Measurements from ENCODE around the gene RNF111. TPM values are rescaled to one million over a fixed set of nuclear protein-coding genes. Genes with fewer than 3 reads are reported as not detected.

The RNF111 gene
- 12.9 and 17.6 TPM in 2 replicates for total RNA-seq (2014; rRNA removed; shearing (Covaris generic))
- polyA plus RNA-seq (2015; cell fraction: cytosol; rRNA removed), result 8.8 and 12.6 TPM in 2 replicates
- polyA plus RNA-seq (2015; cell fraction: nucleus; rRNA removed), result 39.2 and 47.7 TPM in 2 replicates

DNA sequence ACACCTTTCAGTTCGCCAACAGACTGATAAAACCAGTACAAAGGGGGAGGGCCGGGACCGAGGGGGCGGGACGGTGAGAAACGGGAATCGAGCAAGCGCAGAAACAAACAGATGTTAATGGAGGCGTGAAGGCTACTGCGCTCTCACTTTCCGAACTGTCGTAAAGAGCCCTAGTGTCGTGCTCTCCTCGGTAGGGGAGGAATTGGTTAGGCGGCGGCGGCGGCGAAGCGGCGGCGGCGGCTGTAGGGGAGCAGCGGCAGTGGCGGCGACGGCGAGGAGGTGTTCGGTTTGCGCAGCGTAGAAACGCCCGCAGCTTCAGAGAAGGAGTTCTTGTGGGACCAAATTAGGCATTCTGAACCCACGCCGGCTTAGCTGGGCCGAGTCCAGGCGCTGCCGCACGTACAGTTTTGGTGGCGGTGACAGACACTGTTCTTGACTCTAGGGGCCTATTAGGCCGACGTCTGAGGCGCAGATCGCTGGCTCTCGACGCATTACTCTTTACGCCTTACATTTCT lies at the start of gene RNF111:
RNF111 (plus strand) TSS at position 173 of the 515 bp plus-strand sequence. CDS start 43,160 bp downstream, outside the sequence.
- DNase-seq (ENCODE audit: low read depth), result peak; percentile 91

DNA sequence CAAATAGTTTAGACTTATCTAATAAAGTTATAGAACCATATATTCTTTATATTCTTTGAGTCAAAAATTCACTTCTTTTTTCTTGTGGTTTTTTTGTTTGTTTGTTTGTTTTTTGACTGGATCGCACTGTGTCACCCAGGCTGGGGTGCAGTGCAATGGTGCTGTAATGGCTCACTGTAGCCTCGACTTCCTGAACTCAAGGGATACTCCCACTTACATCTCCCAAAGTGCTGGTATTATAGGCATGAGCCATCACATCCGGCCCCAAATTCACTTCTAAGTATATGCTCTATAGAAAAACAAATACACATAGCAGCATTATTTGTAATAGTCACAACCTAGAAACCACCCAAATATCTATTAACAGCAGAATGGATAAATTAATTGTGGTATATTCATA lies 40.3 kb upstream of the RNF111 start:
- peak; percentile 52 for DNase-seq (ENCODE audit: low read depth)

DNA sequence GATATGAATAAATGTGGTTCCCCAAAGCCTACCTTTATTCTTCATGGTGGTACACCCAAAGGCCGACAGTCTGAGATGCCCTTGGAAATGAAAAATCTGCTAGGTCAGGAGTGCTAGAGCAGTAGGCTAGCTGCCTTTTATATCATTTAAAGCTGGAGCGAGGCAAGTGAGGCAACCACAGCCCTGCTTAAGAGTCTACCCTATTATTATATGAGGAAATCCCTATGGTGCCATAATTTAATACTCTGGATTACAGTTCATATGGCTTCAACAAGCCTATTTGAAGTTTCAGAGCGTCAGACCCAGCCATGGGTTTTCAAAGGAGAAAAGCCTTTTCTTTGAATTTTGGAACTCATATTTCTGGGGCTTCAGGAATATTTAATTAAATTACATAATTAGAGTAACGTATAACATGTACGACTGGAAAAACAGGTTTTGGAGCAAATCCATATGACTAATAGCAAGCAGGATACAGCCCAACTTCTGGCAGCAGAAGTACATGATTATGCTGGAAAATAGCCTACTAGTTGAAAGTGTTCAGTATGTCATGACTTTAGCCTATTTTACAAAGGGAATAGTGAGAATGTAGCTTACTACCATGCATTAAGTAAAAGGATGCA lies 36.0 kb upstream of the RNF111 start:
- peak; percentile 31 for DNase-seq (ENCODE audit: low read depth)

DNA sequence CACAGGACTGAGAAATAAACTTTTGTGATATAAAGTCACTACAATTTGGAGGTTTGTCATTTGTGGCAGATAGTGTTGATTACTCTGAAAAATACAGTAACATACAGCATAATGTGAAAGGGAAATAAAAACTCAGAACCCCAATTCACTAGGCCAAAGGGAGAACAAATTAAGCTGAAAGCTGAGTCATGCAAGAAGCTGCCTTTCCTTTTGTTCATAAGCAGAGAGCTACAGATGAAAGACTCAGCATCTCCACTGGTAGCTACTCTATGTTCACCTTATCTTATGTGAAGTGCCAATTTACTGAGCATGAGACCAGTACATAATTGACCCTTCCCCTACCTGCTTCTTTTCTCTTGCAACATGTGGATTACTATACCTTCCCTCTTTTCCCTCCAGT lies 34.7 kb upstream of the RNF111 start:
- peak; percentile 25 for DNase-seq (ENCODE audit: low read depth)

DNA sequence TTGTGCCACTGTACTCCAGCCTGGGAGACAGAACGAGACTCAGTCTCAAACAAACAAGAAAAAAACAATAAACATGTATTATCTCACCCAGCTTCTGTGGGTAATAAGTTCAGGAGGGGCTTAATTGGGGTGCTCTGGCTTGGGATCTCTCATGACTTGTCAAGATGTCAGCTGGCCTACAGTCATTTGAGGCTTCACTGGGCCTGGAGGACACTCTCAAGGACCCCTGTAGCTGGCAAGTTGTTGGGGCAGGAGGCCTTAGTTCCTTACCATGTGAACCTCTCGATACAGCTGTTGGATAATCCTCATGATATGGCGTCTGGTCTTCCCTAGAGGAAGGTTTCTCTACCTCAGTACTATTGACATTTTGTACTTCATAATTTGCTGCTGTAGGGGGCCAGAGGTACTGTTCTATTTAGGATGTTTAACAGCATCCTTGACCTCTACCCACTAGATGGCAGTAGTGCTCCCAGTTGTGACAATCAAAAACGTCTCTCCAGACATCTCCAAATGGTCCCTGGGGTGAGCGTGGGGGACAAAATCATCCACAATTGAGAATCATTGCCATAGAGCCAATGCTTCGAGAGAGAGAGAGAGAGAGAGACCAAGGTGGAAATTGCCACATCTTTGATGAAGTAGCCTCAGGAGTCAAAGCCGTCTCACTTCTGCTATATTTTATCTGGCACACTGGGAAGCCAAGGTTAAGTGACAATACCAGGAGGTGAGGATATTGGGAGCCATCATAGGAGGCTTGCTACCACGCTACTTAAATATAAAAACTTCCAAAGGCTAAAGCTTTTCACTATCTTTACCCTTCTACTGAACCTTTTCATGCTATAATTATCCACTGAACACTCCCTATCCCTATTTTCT lies 30.1 kb upstream of the RNF111 start:
- DNase-seq (ENCODE audit: low read depth), result peak; percentile 75

DNA sequence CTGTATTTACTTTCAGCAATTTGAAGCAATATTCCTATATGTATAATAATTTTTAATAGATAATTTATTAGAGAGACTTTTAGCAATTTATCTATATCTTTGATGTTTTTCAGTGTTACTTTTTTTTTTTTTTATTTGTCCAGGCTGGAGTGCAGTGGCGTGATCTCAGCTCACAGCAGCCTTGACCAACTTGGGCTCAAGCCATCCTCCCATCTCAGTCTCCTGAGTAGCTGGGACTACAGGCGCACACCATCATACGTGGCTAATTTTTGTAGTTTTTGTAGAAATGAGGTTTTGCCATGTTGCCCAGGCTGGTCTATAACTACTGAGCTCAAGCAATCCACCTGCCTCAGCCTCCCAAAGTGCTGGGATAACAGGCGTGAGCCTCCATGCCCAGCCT lies 28.7 kb upstream of the RNF111 start:
- no peak for DNase-seq (ENCODE audit: low read depth)

DNA sequence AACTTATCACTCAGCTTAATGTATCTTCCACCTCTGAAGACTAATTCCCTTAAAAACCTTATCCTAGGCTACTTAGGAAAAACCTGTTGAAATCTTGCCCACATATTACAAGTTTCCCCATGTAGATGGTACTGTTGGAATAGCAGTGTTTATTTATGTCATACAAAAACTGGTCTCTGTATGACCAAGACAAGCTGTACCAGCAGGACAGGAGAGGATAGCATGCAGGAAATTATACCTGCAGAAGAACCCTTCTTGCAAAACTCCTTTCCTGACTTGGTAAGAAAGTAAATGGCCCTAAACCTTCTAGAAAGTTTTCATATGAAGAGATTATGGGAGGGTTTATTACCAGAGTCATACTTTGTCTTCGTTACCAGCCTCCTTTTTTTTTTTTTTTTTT lies 25.3 kb upstream of the RNF111 start:
- DNase-seq (ENCODE audit: low read depth), result no peak

DNA sequence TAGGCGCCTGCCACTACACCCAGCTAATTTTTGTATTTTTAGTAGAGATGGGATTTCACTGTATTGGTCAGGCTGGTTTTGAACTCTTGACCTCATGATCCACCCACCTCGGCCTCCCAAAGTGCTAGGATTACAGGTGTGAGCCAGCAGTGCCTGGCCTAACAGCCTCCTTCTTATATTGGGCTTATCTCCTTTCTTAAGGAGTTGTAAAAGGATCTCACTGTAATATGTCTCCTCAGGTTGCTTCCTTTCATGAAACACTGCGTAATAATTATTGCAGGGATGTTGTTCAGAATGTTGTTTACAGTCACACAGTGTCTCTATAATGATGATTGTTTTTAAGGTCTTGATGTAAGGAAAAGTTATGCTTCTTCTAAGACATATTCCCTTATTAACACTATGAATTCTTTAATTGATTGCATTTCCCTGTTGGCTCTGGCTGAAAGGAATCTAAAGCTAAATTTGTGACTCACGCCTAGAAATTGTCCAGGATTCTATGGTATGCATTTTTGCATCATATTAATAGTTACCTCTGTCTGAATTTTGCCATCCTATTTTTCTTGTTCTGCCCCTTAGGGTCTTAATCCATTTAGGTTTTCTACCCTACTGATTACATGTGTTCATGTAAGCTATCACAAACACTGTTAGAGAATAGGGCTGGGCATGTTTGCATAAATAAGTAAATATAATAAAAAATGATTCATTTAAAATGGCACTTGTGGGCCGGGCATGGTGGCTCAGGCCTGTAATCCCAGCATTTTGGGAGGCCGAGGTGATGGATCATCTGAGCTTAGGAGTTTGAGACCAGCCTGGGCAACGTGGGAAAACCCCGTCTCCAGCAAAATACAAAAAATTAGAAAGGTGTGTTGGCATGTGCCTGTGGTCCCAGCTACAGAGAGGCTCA lies 24.5 kb upstream of the RNF111 start:
- no peak for DNase-seq (ENCODE audit: low read depth)

DNA sequence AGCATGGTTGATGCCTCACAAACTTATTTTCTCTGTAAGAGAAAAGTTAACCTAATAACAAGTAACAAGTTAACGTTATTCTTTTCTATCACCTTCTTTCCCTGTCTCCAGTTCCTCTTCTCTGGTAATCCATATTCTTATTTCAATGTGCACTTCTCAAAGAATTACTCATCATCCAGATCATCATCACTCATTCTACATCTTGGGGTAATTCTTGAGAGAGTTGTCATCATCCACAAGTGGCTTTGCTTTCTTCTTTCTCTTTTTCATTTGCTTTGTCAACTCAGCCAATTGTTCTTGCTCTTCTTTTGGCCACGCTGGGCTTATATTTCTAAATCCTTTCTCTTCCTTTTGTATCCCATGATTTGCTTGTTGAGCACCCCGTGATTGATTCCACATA lies 20.8 kb upstream of the RNF111 start:
- peak; percentile 68 for DNase-seq (ENCODE audit: low read depth)

DNA sequence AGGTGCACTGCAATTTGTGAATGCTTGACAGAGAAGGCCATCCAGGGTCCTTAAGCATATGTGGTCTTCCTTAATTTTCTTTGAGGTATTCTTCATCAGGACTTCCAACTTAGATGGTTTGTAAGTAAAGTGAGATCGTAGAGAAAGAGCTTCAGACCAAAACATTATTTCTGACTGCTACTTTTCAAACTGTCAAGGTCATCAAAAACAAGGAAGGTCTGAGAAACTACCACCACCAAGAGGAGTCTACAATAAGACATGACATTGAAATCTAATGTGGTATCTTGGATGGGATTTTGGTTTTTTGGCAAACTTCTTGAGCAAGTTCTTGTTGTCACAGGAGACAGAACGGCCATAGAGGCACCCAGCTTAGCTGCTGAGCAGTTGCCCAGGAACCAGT lies 20.0 kb upstream of the RNF111 start:
- no peak for DNase-seq (ENCODE audit: low read depth)

DNA sequence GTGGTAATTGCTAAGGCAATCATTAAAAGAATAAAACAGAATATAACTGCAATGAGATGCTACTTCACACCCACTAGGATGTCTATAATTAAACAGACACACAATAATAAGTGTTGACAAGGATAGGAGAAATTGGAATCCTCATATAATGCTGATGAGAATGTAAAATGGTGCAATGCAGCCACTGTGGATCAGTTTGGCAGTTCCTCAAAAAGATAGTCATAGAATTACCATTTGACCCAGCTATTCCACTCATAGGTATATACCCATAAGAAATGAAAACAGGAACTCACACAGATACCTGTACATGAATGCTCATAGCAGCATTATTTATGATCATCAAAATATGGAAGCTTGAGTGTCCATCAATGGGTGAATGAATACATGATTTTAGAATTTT lies 9.6 kb upstream of the RNF111 start:
- no peak for DNase-seq (ENCODE audit: low read depth)

DNA sequence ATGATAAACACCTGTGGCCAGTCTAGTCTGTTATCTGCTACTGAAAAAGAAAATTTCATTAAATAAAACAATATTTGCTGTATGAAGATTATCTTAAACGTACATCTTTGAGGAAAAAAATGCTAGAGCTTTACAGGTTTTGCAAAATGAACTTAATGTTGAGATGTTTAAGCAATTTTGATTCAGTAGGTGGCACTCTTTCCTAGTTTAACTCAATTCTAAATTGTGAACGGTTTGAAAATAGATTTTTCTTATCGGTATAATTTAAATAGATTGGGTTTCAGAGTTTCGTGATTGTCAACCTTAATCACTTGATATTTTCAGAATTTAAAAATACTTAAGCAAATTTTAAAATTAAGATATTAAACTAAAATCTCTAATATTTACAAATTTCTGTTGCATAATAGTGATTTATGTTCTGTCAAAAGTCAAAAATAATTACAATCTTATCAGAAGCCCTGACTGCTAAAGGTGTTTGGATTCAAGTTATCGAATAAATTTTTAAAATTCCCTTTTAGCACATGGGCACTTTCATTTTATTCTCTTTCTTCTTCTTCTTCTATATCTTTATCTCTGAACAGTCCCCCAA lies 7.0 kb upstream of the RNF111 start:
- no peak for DNase-seq (ENCODE audit: low read depth)

DNA sequence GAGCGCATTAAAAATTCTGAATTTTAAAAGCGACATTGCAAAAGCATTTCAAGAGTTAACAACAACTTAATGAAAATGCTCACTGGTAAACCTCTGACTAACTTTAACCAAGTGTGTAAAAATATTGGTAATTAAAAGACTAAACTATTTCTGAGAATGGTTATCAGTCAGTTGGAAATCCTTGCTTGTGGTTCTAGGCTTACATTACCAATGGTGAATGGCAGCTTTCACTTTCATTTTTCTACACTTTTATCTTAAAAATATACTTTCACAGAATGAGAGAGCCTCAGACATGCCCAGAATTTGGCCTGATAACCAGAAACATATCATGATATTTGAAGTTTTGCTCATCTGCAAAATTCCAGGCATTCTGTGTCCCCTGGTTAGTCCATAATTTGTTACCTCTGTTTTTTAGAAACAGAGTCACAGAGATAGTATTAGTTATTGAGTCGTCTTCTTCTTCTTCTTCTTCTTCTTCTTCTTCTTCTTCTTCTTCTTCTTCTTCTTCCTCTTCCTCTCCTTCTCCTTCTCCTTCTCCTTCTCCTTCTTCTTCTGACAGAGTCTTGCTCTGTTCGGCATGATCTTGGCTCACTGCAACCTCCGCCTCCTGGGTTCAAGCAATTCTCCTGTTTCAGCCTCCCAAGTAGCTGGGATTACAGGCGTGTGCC lies 5.5 kb upstream of the RNF111 start:
- no peak for DNase-seq (ENCODE audit: low read depth)

DNA sequence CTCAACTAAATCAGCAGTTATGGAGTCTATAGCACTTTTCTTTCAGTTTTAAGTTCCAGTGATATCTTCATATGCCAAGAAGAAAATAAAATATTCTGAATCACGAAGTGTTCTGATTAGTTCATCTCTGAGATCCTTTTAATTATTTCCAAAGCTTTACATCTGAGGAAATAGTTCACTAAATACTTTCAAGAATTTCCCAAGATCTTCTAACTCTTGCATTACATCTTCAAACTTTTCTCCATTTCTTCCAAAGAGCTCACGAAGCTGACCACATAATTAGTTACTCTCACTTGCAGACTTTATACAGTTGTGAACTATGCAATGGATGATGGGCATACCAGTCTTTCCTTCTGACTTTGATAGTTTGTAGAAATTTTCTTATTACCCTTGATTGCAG lies 4.2 kb upstream of the RNF111 start:
- DNase-seq (ENCODE audit: low read depth), result no peak

DNA sequence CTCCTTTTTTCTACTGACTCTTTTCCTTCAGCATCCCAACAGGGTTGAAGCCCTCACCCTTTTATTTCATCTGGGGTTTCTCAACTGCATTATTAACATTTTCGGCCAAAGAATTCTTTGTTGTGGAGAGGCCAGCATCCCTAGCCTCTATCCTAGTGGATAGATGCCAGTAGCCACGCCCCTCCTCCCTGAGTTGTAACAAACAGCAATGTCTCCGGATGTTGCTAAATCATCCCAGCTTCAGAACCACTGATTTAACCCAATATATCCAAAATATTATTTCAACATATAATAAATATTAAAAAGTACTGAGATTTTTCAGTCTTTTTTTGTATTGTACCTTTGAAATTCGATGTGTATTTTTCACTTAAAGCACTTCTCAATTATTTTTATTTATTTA lies 2.0 kb upstream of the RNF111 start:
- no peak for DNase-seq (ENCODE audit: low read depth)

DNA sequence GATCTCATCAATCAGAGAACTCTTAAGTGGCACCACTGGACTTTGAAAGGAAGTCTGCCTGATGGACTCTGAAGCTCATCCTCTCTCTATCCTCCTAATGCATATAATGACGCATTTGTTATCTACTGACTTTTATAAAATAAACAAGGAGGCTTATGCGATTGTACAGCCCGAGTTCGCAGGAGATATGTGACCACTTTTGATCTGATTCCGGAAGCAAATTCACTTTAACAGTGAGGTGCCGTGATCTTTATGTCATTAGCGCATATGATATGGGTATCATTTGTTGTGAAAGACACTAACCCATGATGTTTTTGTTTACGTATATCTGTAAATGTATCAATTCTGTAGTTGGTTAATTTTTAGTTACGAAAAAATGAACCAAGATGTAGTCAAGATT lies 427 bp upstream of the RNF111 start:
- DNase-seq (ENCODE audit: low read depth), result no peak

DNA sequence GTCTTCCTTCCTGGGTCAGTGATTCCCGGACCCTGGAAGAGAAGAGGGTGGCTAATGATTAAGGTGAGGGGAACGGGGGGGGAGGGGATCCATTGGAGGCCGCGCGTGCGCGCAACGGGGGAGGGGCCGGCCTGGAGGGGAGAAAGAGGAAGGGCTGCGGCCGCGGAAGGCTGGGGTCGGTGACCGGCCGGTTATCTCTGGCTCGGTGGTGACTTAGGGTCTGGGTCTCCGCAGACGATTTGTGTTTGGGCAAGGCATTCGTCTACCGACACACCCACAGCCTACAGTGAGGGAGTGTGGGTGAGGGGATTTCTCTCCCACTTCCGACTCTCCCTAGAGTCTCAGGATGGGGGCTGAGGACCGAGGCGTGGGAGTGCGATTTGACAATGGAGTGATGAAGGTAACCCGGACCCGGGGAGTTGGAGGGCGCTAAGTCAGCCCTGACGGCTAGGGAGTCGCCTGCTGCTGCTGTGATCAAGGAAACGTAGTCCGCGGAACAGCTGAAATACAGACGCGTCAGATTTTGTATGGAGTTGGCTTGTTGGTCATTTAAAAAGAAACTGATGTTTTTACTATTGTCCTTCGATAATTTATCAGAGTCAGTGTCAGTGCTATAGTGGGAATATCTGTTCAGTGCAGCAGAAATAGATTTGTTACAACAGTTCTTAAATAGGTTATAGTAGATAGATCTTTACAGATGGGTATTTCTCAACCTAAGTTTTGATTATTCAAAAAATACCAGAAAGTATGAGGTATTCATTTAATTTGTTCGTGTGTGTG lies 733 bp downstream of the RNF111 start:
- peak; percentile 28 for DNase-seq (ENCODE audit: low read depth)

DNA sequence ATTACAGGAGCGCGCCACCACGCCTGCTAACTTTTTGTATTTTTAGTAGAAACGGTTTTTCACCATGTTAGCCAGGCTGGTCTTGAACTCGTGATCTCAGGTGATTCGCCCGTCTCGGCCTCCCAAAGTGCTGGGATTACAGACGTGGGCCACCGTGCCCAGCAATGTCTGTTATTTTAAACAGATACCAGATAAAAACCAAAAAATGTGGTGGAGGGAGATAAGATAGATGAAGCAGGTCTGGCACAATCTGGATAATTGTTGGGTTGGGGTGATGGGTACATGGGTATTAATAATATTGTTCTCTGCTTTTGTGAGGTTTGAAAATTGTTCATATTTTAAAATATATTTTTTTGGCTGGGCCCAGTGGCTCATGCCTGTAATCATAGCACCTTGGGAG lies 4.7 kb downstream of the RNF111 start:
- no peak for DNase-seq (ENCODE audit: low read depth)

DNA sequence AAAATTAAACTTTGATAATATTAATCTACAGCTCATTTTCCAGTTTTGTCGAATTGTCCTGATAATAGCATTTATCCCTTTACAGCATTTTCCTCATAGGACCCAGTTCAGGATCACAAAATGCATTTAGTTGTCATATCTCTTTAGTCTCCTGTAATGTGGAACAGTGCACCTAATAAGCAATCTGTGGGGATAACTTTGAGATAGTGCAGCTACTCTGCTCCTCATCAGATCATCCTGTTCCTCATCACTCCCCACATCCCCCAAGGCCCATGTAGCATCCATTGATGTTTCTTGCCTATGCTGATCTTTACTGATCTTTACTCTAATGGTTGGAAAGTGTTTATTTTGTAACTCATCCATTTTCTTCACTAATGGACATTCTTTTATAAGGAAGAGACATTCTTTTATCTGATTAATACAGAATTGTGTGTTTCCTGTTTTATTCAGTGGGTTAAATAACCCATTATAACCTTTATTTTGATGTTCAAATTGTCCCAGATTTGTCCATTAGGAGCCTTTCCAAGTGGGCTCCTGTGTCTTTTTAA lies 7.5 kb downstream of the RNF111 start:
- no peak for DNase-seq (ENCODE audit: low read depth)
